ENCODE measurements around the gene RPL15. TPM values are rescaled to one million over a fixed set of nuclear protein-coding genes. Genes with fewer than 3 reads are reported as not detected.

RPL15 gene
- total RNA-seq, 1 experiment from 2014 or later = 864 TPM

GRCh38 chr3:23942546-23942945 is 25.6 kb downstream of the RPL15 start:
- Histone ChIP-seq H3K4me1 (ENCODE audit: control insufficient read depth, insufficient read depth, low read length) (peaks cover 17% of the 10 kb centered on the region), H3K9me3 (ENCODE audit: control insufficient read depth, insufficient read depth, low read depth, low read length) (no peaks in the 10 kb centered on the region), H3K4me3 (ENCODE audit: low read depth in 2 of 2, low read length in 2 of 2) (no peak overlapping the region), H3K27ac (ENCODE audit: low read length) (no peak overlapping the region), H3K27me3 (ENCODE audit: control insufficient read depth, insufficient read depth, low read length) (no peaks in the 10 kb centered on the region), H3K36me3 (ENCODE audit: control insufficient read depth, insufficient read depth, low read length) (no peaks in the 10 kb centered on the region; the same call in 1 of the 2 replicates)
- in situ Hi-C loops (cut with HindIII; ENCODE audit: low pct_unique_long_range_greater_than_20kb, low sequenced_read_pairs) = no loop called here
- intact Hi-C loops (cut with micrococcal nuclease; ENCODE audit: unreplicated experiment) = no loop called here
- BruUV-seq (replicated peaks) = no TSS peak
- CTCF ChIA-PET = no interaction called here
- POLR2A ChIA-PET = interaction anchor here (0.7 kb wide), 1 partner anchor 26 kb away, joined by 3 read pairs; the partner anchor contains the start of genes NKIRAS1 and RPL15
- DNase-seq (ENCODE audit: low read depth, low spot score) (no peak), ATAC-seq (no peak)
- no peak for TF ChIP-seq TCF7L2 (IDR thresholded peaks at IDR 0.05; ENCODE audit: low read depth, low read length)
- TF ChIP-seq, protein P1, sequence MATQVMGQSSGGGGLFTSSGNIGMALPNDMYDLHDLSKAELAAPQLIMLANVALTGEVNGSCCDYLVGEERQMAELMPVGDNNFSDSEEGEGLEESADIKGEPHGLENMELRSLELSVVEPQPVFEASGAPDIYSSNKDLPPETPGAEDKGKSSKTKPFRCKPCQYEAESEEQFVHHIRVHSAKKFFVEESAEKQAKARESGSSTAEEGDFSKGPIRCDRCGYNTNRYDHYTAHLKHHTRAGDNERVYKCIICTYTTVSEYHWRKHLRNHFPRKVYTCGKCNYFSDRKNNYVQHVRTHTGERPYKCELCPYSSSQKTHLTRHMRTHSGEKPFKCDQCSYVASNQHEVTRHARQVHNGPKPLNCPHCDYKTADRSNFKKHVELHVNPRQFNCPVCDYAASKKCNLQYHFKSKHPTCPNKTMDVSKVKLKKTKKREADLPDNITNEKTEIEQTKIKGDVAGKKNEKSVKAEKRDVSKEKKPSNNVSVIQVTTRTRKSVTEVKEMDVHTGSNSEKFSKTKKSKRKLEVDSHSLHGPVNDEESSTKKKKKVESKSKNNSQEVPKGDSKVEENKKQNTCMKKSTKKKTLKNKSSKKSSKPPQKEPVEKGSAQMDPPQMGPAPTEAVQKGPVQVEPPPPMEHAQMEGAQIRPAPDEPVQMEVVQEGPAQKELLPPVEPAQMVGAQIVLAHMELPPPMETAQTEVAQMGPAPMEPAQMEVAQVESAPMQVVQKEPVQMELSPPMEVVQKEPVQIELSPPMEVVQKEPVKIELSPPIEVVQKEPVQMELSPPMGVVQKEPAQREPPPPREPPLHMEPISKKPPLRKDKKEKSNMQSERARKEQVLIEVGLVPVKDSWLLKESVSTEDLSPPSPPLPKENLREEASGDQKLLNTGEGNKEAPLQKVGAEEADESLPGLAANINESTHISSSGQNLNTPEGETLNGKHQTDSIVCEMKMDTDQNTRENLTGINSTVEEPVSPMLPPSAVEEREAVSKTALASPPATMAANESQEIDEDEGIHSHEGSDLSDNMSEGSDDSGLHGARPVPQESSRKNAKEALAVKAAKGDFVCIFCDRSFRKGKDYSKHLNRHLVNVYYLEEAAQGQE (IDR thresholded peaks at IDR 0.05; ENCODE audit: insufficient read depth in 1 of 2, low read depth in 2 of 2, low read length in 1 of 2) = no peak
- TF ChIP-seq CTCF (IDR thresholded peaks at IDR 0.05) = no peak
- no peak for TF ChIP-seq SIN3A (IDR thresholded peaks at IDR 0.05; ENCODE audit: borderline replicate concordance, insufficient read depth, low read depth, low read length)
- no peak for TF ChIP-seq POLR2AphosphoS5 (IDR thresholded peaks at IDR 0.05; ENCODE audit: low read depth, low read length)

DNA sequence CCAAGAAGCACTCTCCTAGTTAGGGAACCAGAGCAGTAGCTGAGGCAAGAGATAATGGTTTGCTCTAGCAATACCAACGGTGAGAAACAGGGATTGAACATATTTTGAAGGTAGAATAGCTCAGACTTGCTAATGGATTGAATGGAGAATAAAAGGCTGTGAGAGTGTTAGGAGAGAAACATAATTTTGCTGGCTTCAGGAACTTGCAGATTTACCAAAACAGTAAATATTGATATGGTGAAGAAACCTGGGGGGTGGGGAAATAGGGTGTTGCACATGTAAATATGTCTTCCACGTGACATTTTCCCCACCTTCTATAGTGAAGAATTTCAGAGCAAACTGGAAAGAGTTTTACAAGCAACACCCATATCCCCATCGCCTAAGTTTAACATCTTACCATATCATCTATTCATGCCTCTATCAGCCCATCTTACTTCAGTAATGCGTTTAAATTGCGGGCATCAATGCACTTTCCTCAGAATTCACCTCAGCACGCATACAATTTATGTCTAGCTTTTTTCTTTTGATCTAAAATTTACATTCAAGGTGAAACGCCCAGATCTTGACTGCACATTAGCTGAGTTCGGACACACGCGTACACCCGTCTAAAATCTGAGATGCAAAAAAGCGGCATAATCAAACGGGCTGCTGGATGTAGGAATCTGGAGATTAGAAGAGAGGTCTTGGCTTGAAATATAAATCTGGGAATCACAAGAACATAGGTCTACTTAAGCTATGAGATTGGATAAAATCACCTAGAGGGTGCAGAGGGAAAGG is 27.3 kb downstream of the RPL15 start:
- ChIA-PET POLR2A (no interaction called here), CTCF (no interaction called here)
- DNase-seq (ENCODE audit: low read depth, low spot score) (no peak), ATAC-seq (no peak)
- intact Hi-C loops (cut with micrococcal nuclease; ENCODE audit: unreplicated experiment) (no loop called here), in situ Hi-C loops (cut with HindIII; ENCODE audit: low pct_unique_long_range_greater_than_20kb, low sequenced_read_pairs) (no loop called here)
- Histone ChIP-seq H3K4me1 (ENCODE audit: control insufficient read depth, insufficient read depth, low read length) (peaks cover 25% of the 10 kb centered on the region), H3K27me3 (ENCODE audit: control insufficient read depth, insufficient read depth, low read length) (no peaks in the 10 kb centered on the region), H3K27ac (ENCODE audit: low read length) (peak overlapping the region; percentile 48; the same call in 1 of the 2 replicates), H3K4me3 (ENCODE audit: low read depth in 2 of 2, low read length in 2 of 2) (peak overlapping the region; percentile 66 to 68), H3K9me3 (ENCODE audit: control insufficient read depth, insufficient read depth, low read depth, low read length) (no peaks in the 10 kb centered on the region), H3K36me3 (ENCODE audit: control insufficient read depth, insufficient read depth, low read length) (no peaks in the 10 kb centered on the region; the same call in 1 of the 2 replicates)
- TF ChIP-seq CTCF (IDR thresholded peaks at IDR 0.05) (no peak), POLR2AphosphoS5 (IDR thresholded peaks at IDR 0.05; ENCODE audit: low read depth, low read length) (no peak), SIN3A (IDR thresholded peaks at IDR 0.05; ENCODE audit: borderline replicate concordance, insufficient read depth, low read depth, low read length) (no peak), TCF7L2 (IDR thresholded peaks at IDR 0.05; ENCODE audit: low read depth, low read length) (no peak)
- TF ChIP-seq, protein P1 (IDR thresholded peaks at IDR 0.05; ENCODE audit: insufficient read depth in 1 of 2, low read depth in 2 of 2, low read length in 1 of 2) = no peak
- TSS peak; percentile 80 for BruUV-seq (replicated peaks)

Measured in Panc1 (cell line).